GM12878 (cell line): ENCODE data around the gene CCDC68. TPM values are rescaled to one million over a fixed set of nuclear protein-coding genes. Genes with fewer than 3 reads are reported as not detected.

Experiments used
- ATAC-seq: fragments of 200-7000 bp; cut with Tn5 transposase; 3 replicates; pipeline ENCODE4 v1.9.1; 2020; ENCODE audit warnings: mild to moderate bottlenecking, moderate library complexity
- BruUV-seq: library from RNA; stranded (reverse); fragments of 400-500 nt; replicated peaks from 2 replicates; lab custom pipeline; 2021; lab: Mats Ljungman, UMichigan
- CTCF ChIA-PET: fragments of 300-600 bp; sonication (Branson Sonifier 250); formaldehyde crosslinking; extraction: SDS; loops from one replicate; lab custom pipeline; 2021; ENCODE audit warnings: inconsistent platforms; lab: Yijun Ruan, JAX
- POLR2A ChIA-PET: fragments of 350-600 bp; formaldehyde crosslinking; extraction: SDS; loops from one replicate; lab custom pipeline; 2021; ENCODE audit warnings: inconsistent platforms; lab: Charles Lee
- RAD21 ChIA-PET: fragments of 300-600 bp; sonication (Branson Sonifier 250); formaldehyde crosslinking; loops from one replicate; lab custom pipeline; 2023; ENCODE audit warnings: antibody characterized with exemption; ENCODE audit not compliant: unreplicated experiment; lab: Charles Lee
- SMC1A ChIA-PET: fragments of 300-600 bp; sonication (Branson Sonifier 250); formaldehyde crosslinking; loops from one replicate; lab custom pipeline; 2023; ENCODE audit not compliant: unreplicated experiment, uncharacterized antibody; lab: Charles Lee
- DNase-seq: peaks from one replicate; pipeline ENCODE4 v3.0.0-alpha.2; 2011; ENCODE audit warnings: low read depth, low spot score
- FAIRE-seq: peaks from 3 replicates; lab custom pipeline; 2011; peaks lifted over from hg19 to GRCh38; lab: Jason Lieb, UNC
- H2AFZ ChIP-seq: 2 replicates; pipeline ENCODE4 v1.6.0; 2011; ENCODE audit warnings: low read depth, low read length, control low read depth; ENCODE audit not compliant: control insufficient read depth
- H3K27ac ChIP-seq: 2 replicates; pipeline ENCODE4 v1.5.1; 2011; ENCODE audit warnings: control low read depth; ENCODE audit not compliant: control insufficient read depth, insufficient read depth
- H3K27me3 ChIP-seq, 2 experiments: replicated peaks in 1 of 2; 2 replicates each; pipeline versions ENCODE4 v1.6.0 to v1.6.1; 2011; ENCODE audit warnings: low read length in 1 of 2; ENCODE audit not compliant: control insufficient read depth in 2 of 2, insufficient read depth in 2 of 2
- H3K36me3 ChIP-seq, 2 experiments: 2 replicates each; pipeline ENCODE4 v1.5.1; 2011; ENCODE audit warnings: low read length in 1 of 2; ENCODE audit not compliant: control insufficient read depth in 2 of 2, insufficient read depth in 2 of 2
- H3K4me1 ChIP-seq: 2 replicates; pipeline ENCODE4 v1.6.1; 2011; ENCODE audit warnings: mild to moderate bottlenecking, low read length, moderate library complexity, mixed read lengths; ENCODE audit not compliant: control insufficient read depth, insufficient read depth
- H3K4me2 ChIP-seq: 2 replicates; pipeline ENCODE4 v1.6.0; 2011; ENCODE audit warnings: control low read depth; ENCODE audit not compliant: control insufficient read depth, insufficient read depth
- H3K4me3 ChIP-seq: fragments of 200-600 bp; sonication (generic); 2 replicates; pipeline ENCODE4 v1.5.1; 2016
- H3K79me2 ChIP-seq: 2 replicates; pipeline ENCODE4 v1.6.0; 2011; ENCODE audit warnings: low read length; ENCODE audit not compliant: control insufficient read depth, insufficient read depth
- H3K9ac ChIP-seq: 2 replicates; pipeline ENCODE4 v1.8.0; 2011; ENCODE audit warnings: low read length, control low read depth, mixed read lengths; ENCODE audit not compliant: control insufficient read depth, insufficient read depth
- H3K9me3 ChIP-seq: replicated peaks from 3 replicates; pipeline ENCODE4 v1.5.1; 2011; ENCODE audit warnings: mild to moderate bottlenecking, low read length; ENCODE audit not compliant: control insufficient read depth, insufficient read depth
- H4K20me1 ChIP-seq: 2 replicates; pipeline ENCODE4 v1.6.0; 2011; ENCODE audit not compliant: control insufficient read depth, insufficient read depth
- EED ChIP-seq: sonication (generic); IDR thresholded peaks from 2 replicates; pipeline ENCODE4 v1.6.1; 2016; ENCODE audit warnings: antibody characterized with exemption, low read depth
- ELK1 ChIP-seq: IDR thresholded peaks from 2 replicates; pipeline ENCODE4 v1.6.1; 2012; ENCODE audit warnings: low read depth, low read length, improper control_type of control experiment
- EP300 ChIP-seq, 2 experiments: fragments of 150-350 bp in 1 of 2; IDR thresholded peaks; 2 replicates each; pipeline ENCODE4 v1.6.1; 2011 to 2012; ENCODE audit warnings: low read depth in 2 of 2, low read length in 2 of 2, borderline replicate concordance in 1 of 2, improper control_type of control experiment in 1 of 2, inconsistent platforms in 1 of 2; ENCODE audit not compliant: control insufficient read depth in 1 of 2
- IKZF1 ChIP-seq: fragments of 450-650 bp; conservative IDR thresholded peaks from 2 replicates; pipeline ENCODE4 v1.6.1; 2017; ENCODE audit warnings: antibody characterized with exemption, mild to moderate bottlenecking
- KAT2A ChIP-seq: conservative IDR thresholded peaks from 2 replicates; pipeline ENCODE4 v1.6.1; 2011; ENCODE audit warnings: low read depth, low read length; ENCODE audit not compliant: control insufficient read depth
- PRDM15 ChIP-seq: fragments of 450-650 bp; formaldehyde crosslinking; IDR thresholded peaks from 2 replicates; pipeline ENCODE4 v1.4.0; 2020; ENCODE audit warnings: mild to moderate bottlenecking, moderate library complexity
- SMC3 ChIP-seq: IDR thresholded peaks from 2 replicates; pipeline ENCODE4 v1.6.1; 2011; ENCODE audit warnings: low read length, improper control_type of control experiment, borderline replicate concordance
- SUPT20H ChIP-seq: IDR thresholded peaks from 2 replicates; pipeline ENCODE4 v1.6.1; 2011; ENCODE audit warnings: low read depth, mild to moderate bottlenecking, low read length, moderate library complexity, borderline replicate concordance; ENCODE audit not compliant: control insufficient read depth
- TCF12 ChIP-seq: IDR thresholded peaks from 2 replicates; pipeline ENCODE4 v1.6.1; 2011; ENCODE audit warnings: low read depth, mild to moderate bottlenecking, low read length
- ZNF592 ChIP-seq: fragments of 450-650 bp; IDR thresholded peaks from 2 replicates; pipeline ENCODE4 v1.6.1; 2017; ENCODE audit warnings: mild to moderate bottlenecking, moderate library complexity
- WGBS: methylation state at CpG from one replicate; pipeline ENCODE4 v1.1.6; 2016; ENCODE audit warnings: low lambda C conversion rate; ENCODE audit not compliant: insufficient replicate concordance, insufficient coverage; ENCODE audit errors: missing lambda C conversion rate; 5-methylcytosine and 5-hydroxymethylcytosine counted together
- in situ Hi-C: fragments of 300-500 bp; cut with MboI; formaldehyde crosslinking; loops from 9 replicates; pipeline ENCODE4 v1.14.3; 2018; ENCODE audit warnings: mixed read lengths
- intact Hi-C: fragments of 100-400 bp; cut with micrococcal nuclease; formaldehyde crosslinking; loops from one replicate; pipeline ENCODE4 v1.14.2; 2022; ENCODE audit not compliant: unreplicated experiment
- polyA plus RNA-seq, 11 experiments: library from polyadenylated mRNA; depleted of rRNA in 4 of 11; unstranded in 6 of 11; stranded (reverse) in 5 of 11; fragments of >200 nt; fragmentation: Nextera tagmentation in 4 of 11; fragmentation: Illumina TruSeq in 1 of 11; extraction: Ambion mirVana in 4 of 11; extraction: Trizol in 1 of 11; gene quantifications; 1 replicate in 1 of 11; 2 replicates in 10 of 11; pipeline versions ENCODE4 v1.2.1 to v1.2.3, GENCODE V29; 2011 to 2016; ENCODE audit warnings: inconsistent platforms in 2 of 11, missing spikeins in 2 of 11, low read depth in 1 of 11
- total RNA-seq, 4 experiments: library from RNA; depleted of rRNA in 3 of 4; stranded (reverse); fragments of >200 nt in 3 of 4; fragmentation: Illumina TruSeq in 1 of 4; extraction: Trizol in 1 of 4; gene quantifications; 2 replicates each; pipeline versions ENCODE4 v1.2.1 to v1.2.3, GENCODE V29; 2013 to 2021

The CCDC68 gene
- total and polyA plus RNA-seq, 10 of the 15 experiments (the other 5 are each of a cell fraction or from before 2014, with no cell fraction given), result 0.04 TPM; not detected in 9

- no peak for TF ChIP-seq ZNF592
- TF ChIP-seq IKZF1, result no peak
Observed at GRCh38 chr18:54995421-54996143, 36.3 kb upstream of the CCDC68 start (continued).

- SMC1A ChIA-PET, result interaction anchor here (0.9 kb wide), 1 partner anchor 101 kb away, joined by 3 read pairs; no protein-coding TSS in a partner anchor
- no peak overlapping the region for H3K4me3 ChIP-seq
- H3K36me3 ChIP-seq, result no peaks in the 10 kb centered on the region
- DNase-seq, result no peak
- no peaks in the 10 kb centered on the region for H3K27me3 ChIP-seq
- H2AFZ ChIP-seq, result no peak overlapping the region
- CTCF ChIA-PET, result interaction anchor here (1.2 kb wide), 1 partner anchor 9 kb away, joined by 8 read pairs; no protein-coding TSS in a partner anchor
- BruUV-seq, result no TSS peak
- 33% methylated on average over 3 of the region's 4 CpGs for WGBS
- no peaks in the 10 kb centered on the region for H3K79me2 ChIP-seq
- POLR2A ChIA-PET, result no interaction called here
- H3K4me1 ChIP-seq, result no peaks in the 10 kb centered on the region
- FAIRE-seq, result no peak
- no peak for ATAC-seq
- no peak overlapping the region for H3K4me2 ChIP-seq
- no peaks in the 10 kb centered on the region for H3K9me3 ChIP-seq
- intact Hi-C loops (no loop called here), in situ Hi-C loops (loop anchor here (25.0 kb wide), 1 partner anchor 430 kb away; no protein-coding TSS in a partner anchor)
- H3K9ac ChIP-seq, result no peak overlapping the region
- RAD21 ChIA-PET, result no interaction called here
- no peaks in the 10 kb centered on the region for H4K20me1 ChIP-seq
- no peak overlapping the region for H3K27ac ChIP-seq
- no peak for TF ChIP-seq ELK1
- TF ChIP-seq KAT2A, result no peak
- no peak for TF ChIP-seq EED
- no peak for TF ChIP-seq SUPT20H
- no peak for TF ChIP-seq TCF12
- TF ChIP-seq SMC3, result no peak
- no peak for TF ChIP-seq PRDM15
- TF ChIP-seq EP300 (IDR thresholded peaks at IDR 0.05; ENCODE audit: borderline replicate concordance in 1 of 2, control insufficient read depth in 1 of 2, low read depth in 2 of 2, low read length in 2 of 2), result no peak
Observed at GRCh38 chr18:54991981-54992380, 32.7 kb upstream of the CCDC68 start.
